Tibial nerve (tissue), 4 donors: ENCODE measurements around the gene TMEM129.

Source experiments
- EP300 ChIP-seq, 2 donors: sonication (generic); formaldehyde crosslinking; IDR thresholded peaks; one replicate each; pipeline ENCODE4 v1.6.1; 2017; ENCODE audit warnings: antibody characterized with exemption in 2 of 2, mild to moderate bottlenecking in 1 of 2
- POLR2A ChIP-seq, 2 donors: fragments of 450-650 bp; IDR thresholded peaks; one replicate each; pipeline ENCODE4 v1.6.1; 2017; ENCODE audit warnings: antibody characterized with exemption in 2 of 2, mild to moderate bottlenecking in 2 of 2, moderate library complexity in 2 of 2
- TF ChIP-seq, protein P1 (sequence below), 5 experiments: fragments of 200-600 bp in 3 of 5; fragments of 450-650 bp in 2 of 5; sonication (generic) in 3 of 5; IDR thresholded peaks; one replicate each; pipeline ENCODE4 v1.5.1; 2016 to 2019; ENCODE audit warnings: antibody characterized with exemption in 5 of 5, mild to moderate bottlenecking in 3 of 5, moderate library complexity in 2 of 5

DNA sequence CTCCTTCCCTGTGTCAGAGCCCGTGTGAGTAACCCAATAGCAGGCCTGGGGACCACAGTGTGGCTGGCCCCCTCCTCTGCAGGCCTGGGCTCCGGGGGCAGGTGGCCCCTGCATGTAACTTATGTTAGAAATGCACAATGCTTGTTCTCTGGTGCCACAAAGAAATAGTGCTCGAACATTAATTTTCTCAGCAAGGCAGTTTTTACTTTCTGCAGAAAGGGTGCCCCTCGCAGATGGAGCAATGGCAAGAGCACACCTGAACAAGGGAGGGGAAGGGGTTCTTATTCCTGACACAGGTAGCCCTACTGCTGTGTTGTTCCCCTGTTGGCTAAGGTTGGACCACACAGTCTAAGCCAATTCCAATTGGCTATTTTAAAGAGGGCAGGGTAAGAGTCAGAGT lies 17.3 kb upstream of the TMEM129 start:
- no peak for TF ChIP-seq POLR2A (IDR thresholded peaks at IDR 0.05)
- TF ChIP-seq, protein P1, sequence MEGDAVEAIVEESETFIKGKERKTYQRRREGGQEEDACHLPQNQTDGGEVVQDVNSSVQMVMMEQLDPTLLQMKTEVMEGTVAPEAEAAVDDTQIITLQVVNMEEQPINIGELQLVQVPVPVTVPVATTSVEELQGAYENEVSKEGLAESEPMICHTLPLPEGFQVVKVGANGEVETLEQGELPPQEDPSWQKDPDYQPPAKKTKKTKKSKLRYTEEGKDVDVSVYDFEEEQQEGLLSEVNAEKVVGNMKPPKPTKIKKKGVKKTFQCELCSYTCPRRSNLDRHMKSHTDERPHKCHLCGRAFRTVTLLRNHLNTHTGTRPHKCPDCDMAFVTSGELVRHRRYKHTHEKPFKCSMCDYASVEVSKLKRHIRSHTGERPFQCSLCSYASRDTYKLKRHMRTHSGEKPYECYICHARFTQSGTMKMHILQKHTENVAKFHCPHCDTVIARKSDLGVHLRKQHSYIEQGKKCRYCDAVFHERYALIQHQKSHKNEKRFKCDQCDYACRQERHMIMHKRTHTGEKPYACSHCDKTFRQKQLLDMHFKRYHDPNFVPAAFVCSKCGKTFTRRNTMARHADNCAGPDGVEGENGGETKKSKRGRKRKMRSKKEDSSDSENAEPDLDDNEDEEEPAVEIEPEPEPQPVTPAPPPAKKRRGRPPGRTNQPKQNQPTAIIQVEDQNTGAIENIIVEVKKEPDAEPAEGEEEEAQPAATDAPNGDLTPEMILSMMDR (IDR thresholded peaks at IDR 0.05), result no peak
- no peak for TF ChIP-seq EP300 (IDR thresholded peaks at IDR 0.05)
